ENCODE data around the gene LRRIQ3.
A peak's percentile ranks its signal among the peaks of the same experiment; 100 is the strongest.

Gene LRRIQ3

DNA sequence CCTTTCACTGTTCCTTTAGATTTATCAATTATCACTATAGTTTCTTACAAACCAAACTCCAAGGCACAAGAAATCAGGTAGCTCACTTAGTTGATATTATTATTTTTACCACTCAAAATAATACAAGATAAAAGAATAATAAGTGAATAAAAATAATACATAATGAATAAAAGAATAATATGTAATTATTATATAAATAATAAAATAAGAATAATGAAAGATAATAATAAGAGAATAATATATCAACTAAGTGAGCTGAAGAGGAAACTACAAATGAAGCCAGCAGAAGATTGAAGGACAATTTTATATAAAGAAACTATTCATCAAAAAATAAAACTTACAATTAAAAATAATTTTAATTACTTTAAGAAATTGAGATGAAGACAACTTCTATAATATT lies 90.6 kb downstream of the LRRIQ3 start:
- DNase-seq: no peak

DNA sequence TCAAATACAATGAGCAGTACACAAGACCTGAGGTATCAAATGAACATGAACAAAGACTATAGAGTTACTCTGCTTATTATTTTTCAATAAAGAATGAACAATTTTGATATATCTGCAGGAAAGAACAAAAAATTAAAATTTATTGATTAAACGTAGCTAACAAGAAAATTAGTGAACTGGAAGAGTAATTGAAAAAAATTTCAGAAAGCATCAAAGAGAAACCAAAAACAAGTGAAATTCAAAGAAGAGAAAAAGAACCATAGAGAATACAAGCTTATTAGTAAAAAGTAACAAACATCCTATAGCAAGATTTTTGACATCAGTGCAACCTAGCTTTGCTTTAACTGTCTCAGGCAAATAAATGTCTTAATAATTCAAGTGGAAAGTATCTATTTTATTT lies 106.6 kb downstream of the LRRIQ3 start:
- DNase-seq: no peak

DNA sequence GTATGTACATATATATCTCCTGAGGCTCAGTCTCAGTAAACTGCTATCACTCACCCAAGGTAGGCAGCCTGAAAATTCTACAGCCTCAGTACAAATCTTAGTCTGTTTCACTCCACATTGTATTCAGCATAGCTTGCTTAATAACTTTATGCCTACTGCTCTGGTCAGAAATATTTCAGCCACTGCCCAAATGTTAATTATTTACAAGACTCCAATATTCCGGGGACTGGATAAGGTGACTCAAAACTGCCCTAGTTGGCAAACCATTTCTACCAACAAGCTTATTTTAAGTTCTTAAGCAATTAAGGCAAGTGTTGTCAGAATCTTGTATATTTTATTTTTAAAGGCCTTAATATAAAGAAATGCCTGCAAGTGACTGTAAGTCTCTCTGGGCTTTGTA lies 114.8 kb downstream of the LRRIQ3 start:
- no peak for DNase-seq

DNA sequence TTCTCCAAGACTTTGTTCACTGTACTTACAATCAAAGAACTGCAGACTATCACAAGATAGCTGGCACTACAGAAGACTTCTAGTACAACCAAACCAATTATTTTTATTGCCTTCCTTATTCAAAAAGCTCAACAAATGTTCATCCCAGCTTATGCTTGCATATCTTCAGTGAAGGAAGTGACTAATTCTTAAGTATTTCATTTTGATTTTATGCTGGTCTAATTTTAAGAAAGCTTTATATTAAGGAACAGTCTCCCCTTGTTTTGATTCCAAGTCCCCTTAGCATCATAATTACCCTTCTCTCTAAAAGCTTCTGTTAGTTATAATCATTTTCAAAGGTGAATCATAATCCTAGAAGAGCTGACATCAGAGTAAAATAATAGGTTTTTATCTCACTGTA lies 132.9 kb downstream of the LRRIQ3 start:
- DNase-seq: no peak

DNA sequence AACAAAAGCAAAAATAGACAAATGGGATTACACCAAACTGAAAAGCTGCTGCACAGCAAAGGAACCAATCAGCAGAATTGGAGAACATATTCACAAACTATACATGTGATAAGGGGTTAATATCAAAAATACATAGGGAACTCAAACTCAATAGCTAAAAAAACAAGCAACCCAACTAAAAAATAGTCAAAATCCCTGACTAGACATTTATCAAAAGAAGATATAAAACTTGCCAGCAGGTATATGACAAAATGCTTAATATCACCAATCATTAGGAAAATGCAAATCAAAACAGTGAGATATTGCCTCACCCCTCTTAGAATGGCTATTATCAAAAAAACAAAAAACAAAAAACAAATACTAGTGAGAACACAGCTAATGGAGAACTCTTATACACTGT lies 140.3 kb downstream of the LRRIQ3 start:
- no peak for DNase-seq

DNA sequence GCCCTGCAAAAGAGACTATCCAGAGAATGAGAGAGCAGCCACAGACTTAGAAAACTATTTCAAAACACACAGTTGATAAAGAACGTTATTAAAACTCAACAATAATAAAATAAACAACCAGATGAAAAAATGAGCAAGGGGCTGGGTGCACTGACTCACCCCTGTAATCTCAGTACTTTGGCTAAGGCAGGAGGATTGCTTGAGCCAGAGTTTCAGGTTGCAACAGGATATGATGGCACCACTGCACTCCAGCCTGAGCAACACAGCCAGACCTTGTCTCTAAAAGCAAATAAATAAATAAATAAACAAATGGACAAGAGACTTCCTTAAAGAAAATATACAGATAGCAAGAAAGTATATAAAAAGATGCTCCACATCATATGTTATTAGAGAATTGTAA lies 144.6 kb downstream of the LRRIQ3 start:
- DNase-seq: no peak

DNA sequence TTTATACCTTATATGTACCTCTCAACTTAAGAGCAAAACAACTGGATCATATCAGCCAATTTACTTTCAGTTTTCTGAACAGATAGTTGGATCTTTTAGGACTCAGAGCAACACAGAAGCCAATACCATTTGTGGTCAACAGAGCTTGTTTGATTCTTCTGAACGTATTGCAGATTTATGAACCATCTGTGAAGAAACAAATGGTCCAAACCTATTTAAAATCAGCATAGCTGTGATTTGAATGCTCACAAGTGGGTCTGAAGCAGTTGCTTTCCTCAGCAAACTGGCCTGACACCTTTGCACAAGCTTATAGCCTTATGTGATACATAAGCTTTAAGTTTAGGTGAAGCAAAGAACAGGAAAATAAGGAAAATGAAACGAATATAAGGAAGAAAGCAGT lies 147.6 kb downstream of the LRRIQ3 start:
- no peak for DNase-seq

DNA sequence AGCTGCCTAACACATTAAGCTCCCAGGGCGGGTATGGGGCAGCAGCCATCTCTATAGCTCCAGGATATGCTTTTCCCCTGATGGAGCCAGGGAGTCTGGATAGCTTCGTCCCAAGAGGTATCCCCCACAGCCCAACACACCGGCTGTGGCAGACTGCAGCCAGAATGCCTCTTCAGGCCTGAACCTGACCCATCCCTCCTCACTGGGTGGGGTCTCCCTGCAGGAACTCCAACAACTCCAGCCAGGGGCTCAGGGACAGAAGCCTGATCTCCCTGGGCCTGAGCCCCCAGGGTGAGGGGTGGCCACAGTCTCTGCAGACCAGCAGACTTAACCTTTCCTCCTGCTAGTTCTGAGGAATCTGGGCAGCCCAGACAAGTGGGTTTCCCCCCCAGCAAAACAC lies 159.9 kb downstream of the LRRIQ3 start:
- no peak for DNase-seq

DNA sequence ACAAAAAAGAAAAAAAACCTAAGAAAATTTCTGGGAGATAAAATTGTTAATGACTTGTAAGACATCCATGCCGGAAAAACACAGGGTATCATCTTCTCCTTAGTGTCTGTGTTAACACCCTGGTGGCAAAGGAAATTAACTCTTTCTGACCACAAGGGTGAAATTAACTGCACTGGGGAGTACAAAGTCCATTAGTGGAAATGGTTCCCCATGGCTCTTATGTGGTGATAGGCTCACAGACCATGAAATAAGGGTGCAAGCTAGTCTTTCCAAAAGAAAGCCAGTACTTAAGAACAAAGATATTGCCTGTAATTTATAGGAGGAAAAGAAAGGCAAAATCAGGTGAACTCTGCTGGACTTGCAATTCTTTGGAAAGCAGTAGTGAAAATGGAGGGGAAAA lies 185.4 kb downstream of the LRRIQ3 start:
- DNase-seq: no peak

DNA sequence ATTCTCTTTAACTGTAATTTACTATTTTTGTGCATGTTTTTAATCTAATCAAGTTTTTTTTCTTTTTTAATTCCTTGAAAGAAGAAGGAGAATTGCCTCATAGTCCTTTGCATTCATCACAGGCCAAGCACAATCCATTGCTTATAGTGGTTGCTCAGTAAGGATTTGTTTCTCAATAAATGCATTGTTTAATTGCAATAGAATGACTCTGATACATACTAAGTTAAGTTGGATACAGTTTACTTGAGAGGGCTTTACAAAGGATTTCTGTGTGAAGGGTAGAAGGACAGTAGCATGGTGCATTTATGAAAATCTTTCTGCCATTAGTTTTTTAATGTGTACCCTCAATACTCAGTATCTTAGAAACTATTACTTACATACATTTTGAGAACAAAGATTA lies 186.2 kb downstream of the LRRIQ3 start:
- no peak for DNase-seq

DNA sequence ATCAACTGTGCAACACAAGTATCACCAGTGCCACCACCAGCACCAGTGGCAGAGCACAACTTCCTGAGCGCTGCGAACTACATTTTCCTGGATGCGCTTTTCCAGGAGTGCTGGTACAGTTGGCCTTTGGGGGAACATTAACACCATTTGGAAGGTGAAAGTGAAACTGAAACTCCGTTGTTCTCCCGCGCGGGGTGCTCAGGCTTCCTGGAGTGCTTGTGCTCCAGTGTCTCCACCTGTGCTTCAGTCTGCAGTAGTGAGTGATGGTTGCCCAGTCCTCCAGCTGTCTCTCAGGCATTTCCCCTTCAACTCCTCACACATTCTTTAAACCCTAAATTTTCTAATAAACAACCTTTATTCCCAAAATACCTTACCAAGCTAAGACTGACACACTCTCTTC lies 187.8 kb downstream of the LRRIQ3 start:
- DNase-seq: peak; percentile 17

DNA sequence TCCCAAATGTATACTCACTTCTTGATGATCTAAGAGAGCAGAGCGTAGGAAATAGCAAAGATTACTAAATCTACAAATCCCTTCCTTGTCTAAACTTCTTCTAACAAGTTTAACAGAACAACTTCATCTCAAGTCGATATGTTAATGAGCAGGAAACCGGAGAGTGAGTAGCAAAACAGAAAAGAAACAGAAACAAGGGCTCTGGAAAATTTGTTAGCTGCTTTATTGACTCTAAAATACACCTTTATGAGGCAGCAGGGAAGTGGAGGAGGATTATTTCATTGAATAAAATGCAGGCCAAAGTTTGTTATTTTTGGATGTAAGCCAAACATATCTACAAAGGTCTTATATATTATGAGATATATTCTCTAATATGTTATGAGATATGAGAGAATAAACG lies 192.4 kb downstream of the LRRIQ3 start:
- no peak for DNase-seq

DNA sequence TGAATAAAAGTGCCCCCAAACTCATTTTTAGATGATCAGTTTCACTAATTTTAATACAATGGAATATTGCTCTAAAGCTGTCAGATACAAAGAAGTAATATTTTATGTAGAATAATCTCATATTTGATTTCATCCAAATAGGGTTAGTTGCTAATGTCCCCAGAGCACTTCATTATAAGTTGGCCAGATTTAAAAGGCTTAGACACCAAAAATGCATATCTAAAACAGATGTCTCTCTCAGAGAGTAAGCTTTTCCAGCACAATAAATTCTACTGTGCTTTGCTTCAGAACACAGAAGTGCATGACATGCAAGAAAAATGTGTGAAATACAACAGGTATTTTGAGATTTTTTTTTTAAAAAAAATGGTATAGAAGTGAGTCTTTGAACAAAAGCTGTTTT lies 194.2 kb downstream of the LRRIQ3 start:
- no peak for DNase-seq

DNA sequence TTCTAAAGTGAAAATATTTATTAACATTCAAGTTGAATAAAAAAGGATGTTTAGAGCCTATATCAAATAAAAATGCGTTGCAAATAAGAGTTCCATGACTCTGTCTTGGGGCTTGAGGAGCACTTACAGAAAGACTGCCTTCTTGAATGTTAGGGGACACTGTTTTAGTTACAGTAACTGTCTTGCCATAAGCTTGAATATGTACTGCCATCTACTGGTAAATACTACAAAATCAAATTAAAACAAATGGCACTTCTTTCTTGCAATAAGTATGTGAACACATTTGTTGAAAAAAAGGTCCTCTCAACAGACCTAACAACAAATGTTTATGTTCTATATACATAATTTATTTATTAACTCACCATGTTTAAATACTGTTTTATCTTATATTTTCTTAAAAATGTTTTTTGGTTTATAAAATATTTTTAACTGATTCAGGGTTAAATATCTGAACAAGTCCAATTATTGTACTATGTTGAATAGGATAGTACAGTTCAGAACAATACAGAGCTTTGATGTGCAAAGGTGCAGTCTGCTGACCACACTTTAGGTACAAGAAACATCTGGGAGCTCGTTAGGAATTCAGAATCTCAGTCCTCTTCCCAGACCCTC lies 199.5 kb downstream of the LRRIQ3 start:
- no peak for DNase-seq

DNA sequence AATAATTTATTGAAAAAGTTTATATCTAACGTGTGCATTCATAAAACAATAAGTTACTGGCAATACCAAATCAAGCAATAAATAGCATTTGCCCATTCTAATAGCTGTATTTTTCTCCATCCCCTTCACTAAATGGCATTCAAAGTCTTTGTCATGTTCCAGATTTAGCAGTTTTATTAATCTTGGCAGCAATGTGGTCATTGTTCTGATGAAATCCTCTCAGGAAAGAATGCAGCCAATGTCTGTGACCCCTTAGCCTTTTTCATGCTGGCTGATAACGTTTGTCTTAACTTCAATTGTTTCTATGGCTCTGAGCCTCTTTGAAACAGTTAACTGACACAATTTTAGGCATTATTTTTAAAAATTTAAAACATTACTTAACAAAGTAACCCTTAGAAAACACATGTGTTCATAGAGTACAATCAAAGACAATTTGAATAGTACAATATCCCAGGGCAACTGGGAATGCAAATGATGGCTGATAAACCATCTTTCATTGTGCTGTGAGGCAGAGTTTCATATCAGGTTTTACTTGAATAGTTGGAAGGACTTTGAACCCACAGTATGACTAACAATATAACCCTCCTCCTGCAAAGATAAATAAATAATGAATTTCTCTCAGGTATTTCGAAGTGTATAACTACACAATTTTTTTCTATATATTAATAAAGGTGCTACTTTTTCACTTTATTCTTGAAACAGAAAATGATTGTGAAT lies 217.5 kb downstream of the LRRIQ3 start:
- DNase-seq: no peak

DNA sequence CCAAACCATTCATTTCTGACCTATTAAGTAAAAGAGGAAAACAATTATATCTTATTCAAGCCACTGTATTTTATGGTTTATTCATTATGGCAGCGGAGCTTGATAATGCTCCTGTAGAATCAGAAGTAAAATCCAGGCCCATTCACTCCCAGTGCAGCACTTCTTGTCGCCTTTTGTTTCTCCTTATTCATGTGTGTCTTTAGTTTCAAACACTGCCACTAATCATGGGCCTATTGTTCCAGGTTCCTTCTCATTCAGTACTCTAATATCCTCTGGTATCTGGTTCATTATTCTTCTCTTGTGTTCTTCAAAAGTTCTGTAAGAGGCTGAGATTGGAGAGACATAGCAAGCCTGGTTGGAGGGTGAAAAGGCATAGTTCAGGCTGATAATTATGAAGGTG lies 218.3 kb downstream of the LRRIQ3 start:
- DNase-seq: no peak

DNA sequence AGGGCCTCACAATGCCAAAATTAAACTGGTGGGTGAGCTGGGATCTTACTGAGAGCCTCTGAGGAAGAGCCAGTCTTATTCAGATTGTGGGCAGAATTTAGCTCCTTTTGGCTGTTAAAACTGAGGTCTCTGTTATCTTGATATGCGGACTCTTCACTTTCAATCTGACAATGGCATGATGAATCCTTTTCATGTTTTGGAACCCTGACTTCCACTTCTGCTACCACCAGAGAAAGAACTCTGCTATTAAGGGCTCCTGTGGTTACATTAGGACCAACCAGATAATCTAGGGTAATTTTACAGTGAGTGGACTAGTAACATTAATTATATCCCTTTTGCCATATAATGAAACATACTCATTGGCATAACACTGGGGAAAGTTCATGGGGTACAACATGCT lies 219.0 kb downstream of the LRRIQ3 start:
- DNase-seq: no peak

All from CD4-positive, alpha-beta T cell treated with Interleukin-21 for 1 hour (primary cell).